GM23248 (cell line): ENCODE measurements around the gene RNASEL.

ENCODE experiments used
- EZH2 ChIP-seq: fragments of 200-600 bp; sonication (generic); IDR thresholded peaks from 2 replicates; pipeline ENCODE4 v1.6.1; 2018; ENCODE audit warnings: antibody characterized with exemption, mild to moderate bottlenecking; ENCODE audit not compliant: insufficient read depth, poor library complexity, severe bottlenecking
- EZH2phosphoT487 ChIP-seq: fragments of 200-600 bp; sonication (generic); IDR thresholded peaks from 2 replicates; pipeline ENCODE4 v1.6.1; 2018; ENCODE audit warnings: antibody characterized with exemption, moderate library complexity, mild to moderate bottlenecking, low read depth; ENCODE audit not compliant: insufficient read depth

DNA sequence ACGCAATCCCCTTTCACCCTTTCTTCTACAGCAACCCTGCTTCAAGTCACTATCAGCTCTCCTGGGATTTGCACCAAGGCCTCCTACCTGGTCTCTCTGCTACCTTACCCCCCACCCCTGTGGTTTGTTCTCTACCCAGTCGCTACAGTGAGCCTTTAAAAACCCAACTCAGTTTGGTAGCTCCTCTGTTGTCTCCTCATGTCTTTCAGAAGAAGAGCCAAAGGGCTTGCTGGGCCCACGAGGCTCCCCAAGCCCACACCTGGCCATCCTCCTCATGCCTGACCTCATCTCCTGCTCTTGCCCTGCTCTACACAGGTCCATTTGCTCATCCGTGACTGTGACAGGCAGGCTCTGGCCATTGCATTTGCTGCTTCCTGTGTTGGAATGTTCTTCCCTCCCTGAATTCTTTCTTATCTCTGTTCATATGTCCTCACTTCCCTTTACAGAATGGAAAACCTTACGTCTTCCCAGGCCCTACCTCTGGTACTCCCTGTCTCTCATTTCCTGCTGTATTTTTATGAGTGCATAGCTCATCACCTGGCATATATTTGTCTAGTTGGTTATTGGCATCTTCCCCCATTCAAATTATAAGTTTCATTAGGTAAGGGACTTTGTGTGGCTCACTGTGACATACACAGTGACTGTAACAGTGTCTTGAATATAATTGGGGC, 11.8 kb upstream of the RNASEL start:
- no peak for TF ChIP-seq EZH2
- no peak for TF ChIP-seq EZH2phosphoT487
